ENCODE data around the gene NRTN.

NRTN gene

DNA sequence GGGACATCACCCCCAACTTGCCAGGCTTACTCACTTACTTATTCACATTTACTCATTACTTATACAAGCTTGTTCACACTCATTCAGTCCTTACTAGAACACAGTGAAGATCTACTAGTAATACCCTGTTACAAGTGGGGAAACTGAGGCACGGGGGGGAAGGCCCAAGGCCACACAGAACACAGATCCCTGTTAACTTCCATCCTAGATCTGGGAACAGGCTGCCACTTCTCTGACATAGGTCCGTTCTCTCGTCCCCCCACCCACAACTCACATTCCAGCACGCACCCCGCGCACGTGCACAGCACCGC, 1.5 kb upstream of the NRTN start:
- peaks cover 11% of the 10 kb centered on the region in 2 donors for H3K4me1 ChIP-seq (ENCODE audit: control insufficient read depth in 2 of 2, insufficient read depth in 2 of 2, low read length in 2 of 2)

DNA sequence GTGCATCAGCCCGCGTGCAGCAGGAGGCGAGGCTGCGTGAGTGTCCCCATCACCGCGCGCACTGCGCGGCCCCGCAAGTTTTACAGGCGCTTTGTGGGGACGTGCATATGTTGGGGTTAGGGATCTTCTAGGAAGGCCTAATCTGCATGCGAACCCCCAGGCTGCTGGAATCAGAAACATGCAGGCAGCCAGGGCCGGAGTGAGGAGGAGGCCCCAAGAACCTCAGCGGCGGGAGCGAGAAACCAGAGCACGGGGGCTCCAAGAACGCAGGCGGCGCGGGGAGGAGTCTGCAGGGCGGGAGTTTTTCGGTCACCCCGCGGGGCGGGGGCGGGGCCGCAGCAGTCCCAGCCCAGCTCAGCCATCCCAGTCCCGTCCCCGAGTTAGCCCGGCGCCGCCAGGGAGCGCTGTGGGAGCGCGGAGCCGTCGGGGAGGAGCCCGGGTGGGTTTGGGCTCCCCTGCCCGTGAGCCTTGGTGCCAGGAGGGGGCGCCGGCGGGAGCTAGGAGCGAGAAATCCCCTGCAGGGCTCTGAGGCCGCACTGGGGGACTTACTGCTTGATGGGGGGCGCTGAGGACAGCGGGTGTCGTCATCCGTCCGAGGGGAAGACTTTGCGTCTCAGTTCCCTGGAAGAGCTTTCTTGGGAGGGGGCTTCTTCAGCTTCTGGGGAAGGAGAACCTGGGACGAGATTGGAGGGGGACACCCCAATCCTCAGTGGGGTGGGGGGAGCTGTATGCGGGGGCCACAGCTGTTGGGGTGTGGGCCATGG, 933 bp upstream of the NRTN start:
- H3K27me3 ChIP-seq (ENCODE audit: control insufficient read depth in 2 of 2, insufficient read depth in 2 of 2, low read length in 2 of 2), result peaks cover 2 to 3% of the 10 kb centered on the region in 2 donors
- H3K4me1 ChIP-seq (ENCODE audit: control insufficient read depth in 2 of 2, insufficient read depth in 2 of 2, low read length in 2 of 2), result peaks cover 11% of the 10 kb centered on the region in 2 donors
- H3K36me3 ChIP-seq (ENCODE audit: control insufficient read depth in 2 of 2, insufficient read depth in 2 of 2, low read length in 2 of 2), result no peaks in the 10 kb centered on the region
- no peaks in the 10 kb centered on the region for H3K9me3 ChIP-seq (ENCODE audit: control insufficient read depth in 2 of 2, low read length in 2 of 2)
- no peak overlapping the region for H3K27ac ChIP-seq (ENCODE audit: low read depth in 2 of 2, low read length in 2 of 2)
- peak overlapping the region; percentile 11 to 32 for H3K9ac ChIP-seq (ENCODE audit: low read depth in 1 of 2, low read length in 2 of 2)
- H3K4me3 ChIP-seq (ENCODE audit: low read length in 2 of 2), result peak overlapping the region; percentile 42 to 62

More for the DNA sequence above, 1.5 kb upstream of the NRTN start:
- H3K27me3 ChIP-seq (ENCODE audit: control insufficient read depth in 2 of 2, insufficient read depth in 2 of 2, low read length in 2 of 2), result peaks cover 2 to 3% of the 10 kb centered on the region in 2 donors
- H3K9me3 ChIP-seq (ENCODE audit: control insufficient read depth in 2 of 2, low read length in 2 of 2), result no peaks in the 10 kb centered on the region
- H3K4me3 ChIP-seq (ENCODE audit: low read length in 2 of 2), result peak overlapping the region; percentile 42 to 62
- no peak overlapping the region for H3K27ac ChIP-seq (ENCODE audit: low read depth in 2 of 2, low read length in 2 of 2)
- no peaks in the 10 kb centered on the region for H3K36me3 ChIP-seq (ENCODE audit: control insufficient read depth in 2 of 2, insufficient read depth in 2 of 2, low read length in 2 of 2)
- H3K9ac ChIP-seq (ENCODE audit: low read depth in 1 of 2, low read length in 2 of 2), result peak overlapping the region; percentile 11 to 32

DNA sequence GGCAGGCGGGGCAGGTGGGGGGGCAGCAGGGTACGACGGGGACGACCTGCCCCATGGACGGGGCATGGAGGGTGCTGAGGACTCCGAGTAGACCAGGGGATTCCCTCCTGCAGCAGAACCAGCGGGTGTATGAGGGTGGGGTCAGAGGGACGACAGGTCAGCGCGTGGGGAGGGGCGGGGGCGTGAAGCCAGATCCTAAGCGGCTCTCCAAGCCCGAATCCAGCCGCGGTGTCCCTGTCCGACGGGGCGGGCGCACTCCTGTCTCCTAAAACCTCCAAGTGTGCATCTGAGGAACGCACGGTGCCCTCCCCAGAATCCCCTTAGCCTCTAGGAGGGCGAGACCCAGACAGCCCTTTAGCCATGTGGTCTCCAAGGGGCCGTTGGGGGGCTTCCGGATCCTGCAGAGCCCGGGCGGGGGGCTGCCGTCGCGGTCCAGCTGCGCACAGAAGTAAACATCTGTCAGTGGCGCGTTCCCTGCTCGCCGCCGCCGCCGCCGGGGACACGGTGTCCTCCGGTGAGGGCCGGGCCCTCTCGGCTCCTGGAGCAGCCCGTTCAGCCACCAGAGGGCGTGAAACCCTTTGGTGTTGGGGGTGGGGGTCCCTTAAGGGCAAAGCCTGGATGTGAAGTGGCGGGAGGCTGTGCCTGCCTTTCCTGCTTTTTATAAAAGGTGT, 730 bp downstream of the NRTN start:
- Histone ChIP-seq H3K4me1 (ENCODE audit: control insufficient read depth in 2 of 2, insufficient read depth in 2 of 2, low read length in 2 of 2) (peaks cover 11% of the 10 kb centered on the region in 2 donors), H3K27me3 (ENCODE audit: control insufficient read depth in 2 of 2, insufficient read depth in 2 of 2, low read length in 2 of 2) (peaks cover 0 to 2% of the 10 kb centered on the region in 2 donors), H3K4me3 (ENCODE audit: low read length in 2 of 2) (peak overlapping the region; percentile 26 to 48), H3K9ac (ENCODE audit: low read depth in 1 of 2, low read length in 2 of 2) (peak overlapping the region; percentile 12 to 14), H3K27ac (ENCODE audit: low read depth in 2 of 2, low read length in 2 of 2) (peak overlapping the region; percentile 17 to 42), H3K36me3 (ENCODE audit: control insufficient read depth in 2 of 2, insufficient read depth in 2 of 2, low read length in 2 of 2) (no peaks in the 10 kb centered on the region), H3K9me3 (ENCODE audit: control insufficient read depth in 2 of 2, low read length in 2 of 2) (no peaks in the 10 kb centered on the region)

DNA sequence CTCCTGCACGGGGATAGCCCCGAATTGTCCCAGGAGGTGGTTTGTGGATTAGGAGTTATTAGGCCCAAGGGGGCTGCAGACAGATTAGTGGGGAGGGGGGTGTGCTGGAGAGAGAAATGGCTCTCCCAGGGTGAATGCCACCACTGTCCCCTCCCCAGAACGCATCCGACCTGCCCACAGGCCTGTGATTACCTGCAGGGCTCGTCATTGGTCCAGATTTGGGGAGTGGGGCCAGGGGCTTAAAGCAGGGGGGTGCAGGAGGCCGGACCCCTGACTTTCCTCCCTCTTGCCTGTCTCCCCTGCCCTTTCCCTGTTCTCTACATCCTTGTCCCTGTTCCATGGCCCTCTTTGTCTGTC, 1.2 kb downstream of the NRTN start:
- H3K36me3 ChIP-seq (ENCODE audit: control insufficient read depth in 2 of 2, insufficient read depth in 2 of 2, low read length in 2 of 2), result no peaks in the 10 kb centered on the region
- H3K9ac ChIP-seq (ENCODE audit: low read depth in 1 of 2, low read length in 2 of 2), result no peak overlapping the region
- H3K27ac ChIP-seq (ENCODE audit: low read depth in 2 of 2, low read length in 2 of 2), result no peak overlapping the region
- H3K4me1 ChIP-seq (ENCODE audit: control insufficient read depth in 2 of 2, insufficient read depth in 2 of 2, low read length in 2 of 2), result peaks cover 11% of the 10 kb centered on the region in 2 donors
- peaks cover 0 to 2% of the 10 kb centered on the region in 2 donors for H3K27me3 ChIP-seq (ENCODE audit: control insufficient read depth in 2 of 2, insufficient read depth in 2 of 2, low read length in 2 of 2)
- no peak overlapping the region for H3K4me3 ChIP-seq (ENCODE audit: low read length in 2 of 2)
- H3K9me3 ChIP-seq (ENCODE audit: control insufficient read depth in 2 of 2, low read length in 2 of 2), result no peaks in the 10 kb centered on the region

DNA sequence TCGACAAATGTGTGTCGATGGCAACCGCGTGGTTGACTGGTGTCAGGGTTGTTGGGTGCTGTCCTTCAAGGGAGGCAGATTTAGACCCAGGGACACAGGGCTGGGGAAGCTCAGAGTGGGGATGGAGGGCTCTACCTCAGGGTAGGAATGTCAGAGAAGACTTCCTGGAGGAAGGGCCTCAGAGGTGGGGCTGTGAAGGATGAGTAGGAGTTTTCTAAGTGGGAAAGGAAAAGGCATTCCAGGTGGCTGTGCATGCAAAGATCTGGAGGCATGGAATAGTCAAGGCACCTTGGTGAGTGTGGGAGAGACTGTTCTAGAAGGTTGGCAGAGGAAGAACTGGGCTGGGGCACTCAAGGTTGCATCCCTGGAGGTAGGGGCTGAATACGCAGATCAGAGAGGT, 2.0 kb downstream of the NRTN start:
- peaks cover 0 to 2% of the 10 kb centered on the region in 2 donors for H3K27me3 ChIP-seq (ENCODE audit: control insufficient read depth in 2 of 2, insufficient read depth in 2 of 2, low read length in 2 of 2)
- no peaks in the 10 kb centered on the region for H3K36me3 ChIP-seq (ENCODE audit: control insufficient read depth in 2 of 2, insufficient read depth in 2 of 2, low read length in 2 of 2)
- no peak overlapping the region for H3K4me3 ChIP-seq (ENCODE audit: low read length in 2 of 2)
- H3K4me1 ChIP-seq (ENCODE audit: control insufficient read depth in 2 of 2, insufficient read depth in 2 of 2, low read length in 2 of 2), result peaks cover 11% of the 10 kb centered on the region in 2 donors
- H3K9ac ChIP-seq (ENCODE audit: low read depth in 1 of 2, low read length in 2 of 2), result no peak overlapping the region
- H3K9me3 ChIP-seq (ENCODE audit: control insufficient read depth in 2 of 2, low read length in 2 of 2), result no peaks in the 10 kb centered on the region
- H3K27ac ChIP-seq (ENCODE audit: low read depth in 2 of 2, low read length in 2 of 2), result no peak overlapping the region

DNA sequence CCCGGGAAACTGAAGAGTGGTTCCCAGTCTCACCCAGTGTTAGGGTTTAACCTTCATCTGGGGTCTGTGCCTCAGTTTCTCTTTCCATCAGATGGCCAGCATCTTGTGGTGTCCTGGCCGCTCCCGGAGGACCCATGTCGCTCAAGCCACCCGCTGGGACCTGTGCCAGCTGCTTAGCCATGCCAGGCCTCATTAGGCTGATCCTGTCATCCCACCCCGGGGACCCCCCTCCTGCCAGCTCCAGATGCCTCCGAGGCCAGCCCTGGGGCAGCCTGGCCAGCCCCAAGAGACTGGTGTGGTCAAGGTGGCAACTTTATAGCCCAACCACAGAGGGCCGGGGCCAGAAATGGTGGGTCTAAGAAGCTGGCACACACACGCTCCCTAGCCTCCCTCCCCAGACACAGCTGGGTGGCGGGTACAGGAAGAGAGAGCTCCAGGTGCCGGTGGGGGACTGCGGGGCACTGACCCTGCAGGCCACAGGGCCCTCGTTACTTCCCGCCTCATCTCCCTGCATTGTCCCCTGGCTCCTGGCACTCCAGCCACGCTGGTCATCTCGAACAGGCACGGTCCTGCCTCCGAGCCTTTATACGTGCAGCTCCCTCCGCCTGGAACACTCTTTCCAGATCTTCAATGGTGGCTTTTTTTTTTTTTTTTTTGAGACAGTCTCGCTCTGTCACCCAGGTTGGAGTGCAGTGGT, 3.4 kb downstream of the NRTN start:
- Histone ChIP-seq H3K4me1 (ENCODE audit: control insufficient read depth in 2 of 2, insufficient read depth in 2 of 2, low read length in 2 of 2) (peaks cover 11% of the 10 kb centered on the region in 2 donors), H3K36me3 (ENCODE audit: control insufficient read depth in 2 of 2, insufficient read depth in 2 of 2, low read length in 2 of 2) (no peaks in the 10 kb centered on the region), H3K4me3 (ENCODE audit: low read length in 2 of 2) (no peak overlapping the region), H3K27ac (ENCODE audit: low read depth in 2 of 2, low read length in 2 of 2) (no peak overlapping the region), H3K9me3 (ENCODE audit: control insufficient read depth in 2 of 2, low read length in 2 of 2) (no peaks in the 10 kb centered on the region), H3K27me3 (ENCODE audit: control insufficient read depth in 2 of 2, insufficient read depth in 2 of 2, low read length in 2 of 2) (peaks cover 0 to 2% of the 10 kb centered on the region in 2 donors), H3K9ac (ENCODE audit: low read depth in 1 of 2, low read length in 2 of 2) (no peak overlapping the region)

DNA sequence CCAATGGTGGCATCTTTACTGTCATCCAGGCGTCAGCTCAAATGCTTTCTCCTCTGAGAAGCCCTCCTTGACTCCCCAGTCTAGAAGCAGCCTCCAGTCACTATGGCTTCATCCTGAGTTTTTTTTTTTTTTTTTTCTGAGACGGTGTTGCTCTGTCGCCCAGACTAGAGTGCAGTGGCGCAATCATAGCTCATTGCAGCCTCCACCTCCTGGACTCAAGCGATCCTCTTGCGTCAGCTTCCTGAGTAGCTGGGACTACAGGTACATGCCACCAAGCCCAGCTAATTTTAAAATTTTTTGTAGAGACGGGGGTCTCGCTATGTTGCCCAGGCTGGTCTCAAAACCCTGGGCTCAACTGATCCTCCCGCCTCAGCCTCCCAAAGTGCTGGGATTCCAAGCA, 4.2 kb downstream of the NRTN start:
- no peaks in the 10 kb centered on the region for H3K27me3 ChIP-seq (ENCODE audit: control insufficient read depth in 2 of 2, insufficient read depth in 2 of 2, low read length in 2 of 2)
- H3K36me3 ChIP-seq (ENCODE audit: control insufficient read depth in 2 of 2, insufficient read depth in 2 of 2, low read length in 2 of 2), result no peaks in the 10 kb centered on the region
- H3K4me1 ChIP-seq (ENCODE audit: control insufficient read depth in 2 of 2, insufficient read depth in 2 of 2, low read length in 2 of 2), result peaks cover 6% of the 10 kb centered on the region in 2 donors
- H3K4me3 ChIP-seq (ENCODE audit: low read length in 2 of 2), result no peak overlapping the region
- H3K27ac ChIP-seq (ENCODE audit: low read depth in 2 of 2, low read length in 2 of 2), result no peak overlapping the region
- no peak overlapping the region for H3K9ac ChIP-seq (ENCODE audit: low read depth in 1 of 2, low read length in 2 of 2)
- H3K9me3 ChIP-seq (ENCODE audit: control insufficient read depth in 2 of 2, low read length in 2 of 2), result no peaks in the 10 kb centered on the region

DNA sequence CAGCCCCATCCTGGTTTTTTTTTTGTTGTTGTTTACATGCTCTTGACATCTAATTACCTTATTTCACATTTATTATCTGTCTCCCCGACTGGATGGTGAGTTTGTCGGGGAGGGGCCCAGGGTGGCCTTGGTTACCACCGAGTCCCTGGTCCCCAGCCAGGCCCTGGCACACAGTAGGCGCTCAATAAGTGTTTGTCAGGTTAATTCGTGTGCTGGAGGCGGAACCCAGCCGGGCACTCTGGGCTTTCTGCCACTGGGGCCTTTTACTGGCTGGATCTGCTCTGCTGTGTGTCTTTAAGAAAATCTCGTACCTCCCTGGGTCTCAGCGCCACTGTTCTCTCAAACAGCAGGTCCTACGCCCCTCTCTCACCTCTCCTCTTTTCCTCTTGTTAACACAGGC, 4.6 kb downstream of the NRTN start:
- Histone ChIP-seq H3K4me3 (ENCODE audit: low read length in 2 of 2) (no peak overlapping the region), H3K4me1 (ENCODE audit: control insufficient read depth in 2 of 2, insufficient read depth in 2 of 2, low read length in 2 of 2) (peaks cover 2 to 3% of the 10 kb centered on the region in 2 donors), H3K36me3 (ENCODE audit: control insufficient read depth in 2 of 2, insufficient read depth in 2 of 2, low read length in 2 of 2) (no peaks in the 10 kb centered on the region), H3K27ac (ENCODE audit: low read depth in 2 of 2, low read length in 2 of 2) (no peak overlapping the region), H3K9me3 (ENCODE audit: control insufficient read depth in 2 of 2, low read length in 2 of 2) (no peaks in the 10 kb centered on the region), H3K9ac (ENCODE audit: low read depth in 1 of 2, low read length in 2 of 2) (no peak overlapping the region), H3K27me3 (ENCODE audit: control insufficient read depth in 2 of 2, insufficient read depth in 2 of 2, low read length in 2 of 2) (no peaks in the 10 kb centered on the region)

DNA sequence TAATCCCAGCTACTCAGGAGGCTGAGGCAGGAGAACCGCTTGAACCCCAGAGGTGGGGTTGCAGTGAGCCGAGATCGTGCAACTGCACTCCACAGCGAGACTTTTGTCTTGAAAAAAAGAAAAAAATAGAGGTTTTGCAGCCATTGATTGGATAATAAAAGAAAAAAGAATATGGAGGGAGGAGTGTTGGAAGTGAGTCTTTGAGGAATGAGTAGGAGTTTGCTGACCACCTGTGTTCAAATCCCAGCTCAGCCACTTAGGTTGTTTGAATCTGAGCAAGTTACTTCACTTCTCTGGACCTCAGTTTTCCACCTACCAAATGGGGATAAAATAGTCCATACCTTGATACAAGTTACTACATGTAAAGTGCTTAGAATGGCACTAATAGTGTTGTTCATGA, 6.2 kb downstream of the NRTN start:
- no peak overlapping the region for H3K9ac ChIP-seq (ENCODE audit: low read depth in 1 of 2, low read length in 2 of 2)
- no peaks in the 10 kb centered on the region for H3K27me3 ChIP-seq (ENCODE audit: control insufficient read depth in 2 of 2, insufficient read depth in 2 of 2, low read length in 2 of 2)
- no peaks in the 10 kb centered on the region for H3K36me3 ChIP-seq (ENCODE audit: control insufficient read depth in 2 of 2, insufficient read depth in 2 of 2, low read length in 2 of 2)
- H3K9me3 ChIP-seq (ENCODE audit: control insufficient read depth in 2 of 2, low read length in 2 of 2), result no peaks in the 10 kb centered on the region
- H3K4me3 ChIP-seq (ENCODE audit: low read length in 2 of 2), result no peak overlapping the region
- peaks cover 6 to 7% of the 10 kb centered on the region in 2 donors for H3K4me1 ChIP-seq (ENCODE audit: control insufficient read depth in 2 of 2, insufficient read depth in 2 of 2, low read length in 2 of 2)
- no peak overlapping the region for H3K27ac ChIP-seq (ENCODE audit: low read depth in 2 of 2, low read length in 2 of 2)
